Measurements from ENCODE around the gene LINC01488. TPM values are rescaled to one million over a fixed set of nuclear protein-coding genes. Genes with fewer than 3 reads are reported as not detected.
A peak's percentile ranks its signal among the peaks of the same experiment; 100 is the strongest.

Gene LINC01488
- polyA plus RNA-seq, 1 donor from 2014 or later = not detected

- peaks cover 1 to 7% (median 4%) of the 10 kb centered on the region in 3 donors for H3K9me3 Mint-ChIP-seq
- peaks cover 5 to 7% (median 6%) of the 10 kb centered on the region in 3 donors for H3K4me1 Mint-ChIP-seq
- H3K4me3 Mint-ChIP-seq = no peak overlapping the region
- H3K27ac Mint-ChIP-seq = no peak overlapping the region
- H3K27me3 Mint-ChIP-seq = peaks cover 7% of the 10 kb centered on the region
- H3K36me3 Mint-ChIP-seq = no peaks in the 10 kb centered on the region
Measured at GRCh38 chr11:69465236-69466000, 16.0 kb upstream of the LINC01488 start.

DNA sequence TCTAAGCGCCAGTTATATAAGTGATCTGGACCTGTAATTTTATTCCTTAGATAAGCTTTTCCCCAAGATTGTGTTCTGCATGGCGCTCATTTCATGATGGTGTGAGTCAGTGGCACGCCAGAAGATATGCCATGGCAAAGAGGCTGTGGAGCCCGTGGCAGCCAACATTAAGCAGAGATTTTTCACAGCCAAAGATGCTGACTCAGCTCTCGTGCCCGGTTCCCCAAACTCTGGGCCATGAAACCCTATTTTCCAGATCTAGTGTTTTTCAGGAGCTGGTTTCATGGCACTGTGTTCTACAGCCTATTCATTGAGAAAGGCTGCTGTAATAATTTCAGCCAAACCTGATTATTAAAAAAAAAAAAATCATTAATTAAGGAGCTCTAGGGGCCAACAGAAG lies 15.4 kb upstream of the LINC01488 start:
- Mint-ChIP-seq H3K4me3 (no peak overlapping the region), H3K4me1 (peaks cover 5 to 7% (median 6%) of the 10 kb centered on the region in 3 donors), H3K27me3 (peaks cover 7% of the 10 kb centered on the region), H3K36me3 (no peaks in the 10 kb centered on the region), H3K27ac (no peak overlapping the region), H3K9me3 (peaks cover 0 to 3% (median 2%) of the 10 kb centered on the region in 3 donors)

GRCh38 chr11:69467196-69467595 lies 14.3 kb upstream of the LINC01488 start:
- peak overlapping the region in 1 of 3 donors; percentile 14 for H3K27ac Mint-ChIP-seq
- H3K4me1 Mint-ChIP-seq = peaks cover 5 to 7% (median 6%) of the 10 kb centered on the region in 3 donors
- H3K4me3 Mint-ChIP-seq = no peak overlapping the region
- H3K27me3 Mint-ChIP-seq = peaks cover 2% of the 10 kb centered on the region
- H3K36me3 Mint-ChIP-seq = no peaks in the 10 kb centered on the region
- H3K9me3 Mint-ChIP-seq = no peaks in the 10 kb centered on the region

GRCh38 chr11:69467646-69468045 lies 13.8 kb upstream of the LINC01488 start:
- H3K27me3 Mint-ChIP-seq = peaks cover 2% of the 10 kb centered on the region

DNA sequence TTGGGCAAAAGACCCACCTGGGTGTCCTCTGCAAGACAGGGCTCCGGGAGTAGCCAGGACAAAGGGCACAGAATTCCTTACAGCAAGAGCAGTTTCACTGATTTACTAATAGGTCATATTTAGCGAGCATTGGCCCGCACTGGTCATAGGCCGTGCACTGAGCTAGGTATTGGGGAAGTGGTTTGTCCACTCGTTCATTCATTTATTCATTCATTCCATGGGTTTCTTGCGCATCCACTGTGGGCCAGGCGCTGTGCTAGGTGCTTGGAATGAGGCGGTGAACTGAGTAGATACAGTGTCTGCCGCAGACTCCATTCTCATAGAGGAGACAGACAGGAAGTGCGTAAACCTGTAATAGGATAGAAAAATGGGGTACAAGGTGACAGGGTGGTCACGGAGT lies 13.2 kb upstream of the LINC01488 start:
- no peak overlapping the region for H3K4me3 Mint-ChIP-seq
- H3K36me3 Mint-ChIP-seq = no peaks in the 10 kb centered on the region
- no peak overlapping the region for H3K27ac Mint-ChIP-seq
- H3K4me1 Mint-ChIP-seq = peaks cover 5 to 7% (median 6%) of the 10 kb centered on the region in 3 donors
- peaks cover 0 to under 1% (median 0%) of the 10 kb centered on the region in 3 donors for H3K9me3 Mint-ChIP-seq
- H3K27me3 Mint-ChIP-seq = peaks cover 2% of the 10 kb centered on the region

More at GRCh38 chr11:69467646-69468045, 13.8 kb upstream of the LINC01488 start:
- Mint-ChIP-seq H3K4me1 (peaks cover 5 to 7% (median 6%) of the 10 kb centered on the region in 3 donors), H3K27ac (no peak overlapping the region), H3K9me3 (no peaks in the 10 kb centered on the region), H3K4me3 (no peak overlapping the region), H3K36me3 (no peaks in the 10 kb centered on the region)

GRCh38 chr11:69468911-69469885 lies 12.3 kb upstream of the LINC01488 start:
- no peaks in the 10 kb centered on the region for H3K36me3 Mint-ChIP-seq
- no peak overlapping the region for H3K27ac Mint-ChIP-seq
- H3K4me3 Mint-ChIP-seq = no peak overlapping the region
- peaks cover 5% of the 10 kb centered on the region for H3K27me3 Mint-ChIP-seq
- peaks cover 0 to 5% (median 3%) of the 10 kb centered on the region in 3 donors for H3K9me3 Mint-ChIP-seq
- H3K4me1 Mint-ChIP-seq = peaks cover 5 to 7% (median 6%) of the 10 kb centered on the region in 3 donors

- peaks cover 5 to 7% (median 6%) of the 10 kb centered on the region in 3 donors for H3K4me1 Mint-ChIP-seq
- peaks cover 0 to 5% (median 3%) of the 10 kb centered on the region in 3 donors for H3K9me3 Mint-ChIP-seq
- H3K27me3 Mint-ChIP-seq = peaks cover 5% of the 10 kb centered on the region
- H3K4me3 Mint-ChIP-seq = no peak overlapping the region
- H3K36me3 Mint-ChIP-seq = no peaks in the 10 kb centered on the region
- H3K27ac Mint-ChIP-seq = no peak overlapping the region
Measured at GRCh38 chr11:69470301-69470700, 11.2 kb upstream of the LINC01488 start.

DNA sequence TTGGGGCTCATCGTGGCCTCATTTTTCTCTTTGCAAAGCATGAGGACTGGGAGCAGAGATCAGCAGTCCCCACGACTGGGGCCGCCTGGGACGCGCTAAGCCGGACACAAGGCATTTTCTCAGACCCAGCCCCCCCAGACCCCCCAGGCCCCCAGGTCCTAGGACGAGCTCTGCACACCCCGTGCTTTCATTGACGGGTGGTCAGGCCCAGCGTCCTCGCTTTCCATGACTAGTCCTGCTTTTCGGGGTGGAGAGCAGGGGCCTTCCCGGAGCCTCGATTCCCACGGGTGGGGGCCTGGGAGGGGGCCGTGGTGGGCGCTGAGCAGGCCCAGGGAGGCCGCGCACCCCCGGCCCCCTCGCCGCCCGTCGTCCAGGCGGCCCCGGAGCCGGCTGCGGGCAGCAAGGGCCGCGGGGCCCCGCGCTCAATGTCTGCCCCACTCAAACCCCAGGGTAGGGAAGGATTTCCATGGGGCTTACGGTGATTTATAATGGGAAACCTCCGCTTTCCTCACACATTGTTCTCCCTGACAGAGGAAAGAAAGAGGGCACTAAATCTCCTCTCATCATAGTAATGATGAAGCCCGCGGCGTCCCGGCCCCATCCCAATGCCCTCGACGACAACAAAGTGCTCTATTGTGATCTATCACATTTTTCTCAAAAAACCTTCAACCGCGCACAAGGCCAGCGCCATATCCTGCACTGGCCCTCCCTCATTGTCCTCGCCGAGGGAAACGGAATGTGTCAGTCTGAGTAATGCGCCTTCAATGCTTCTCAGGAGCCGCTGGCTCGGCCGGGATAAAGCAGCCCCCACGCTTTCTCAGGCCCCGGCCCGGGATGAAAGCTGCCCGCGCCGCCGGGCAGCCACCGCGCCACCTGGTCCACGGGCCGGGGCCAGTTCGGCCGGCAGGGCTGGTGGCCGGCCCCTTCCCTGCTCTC lies 10.4 kb upstream of the LINC01488 start:
- H3K27ac Mint-ChIP-seq = no peak overlapping the region
- H3K27me3 Mint-ChIP-seq = peaks cover 8% of the 10 kb centered on the region
- no peaks in the 10 kb centered on the region for H3K36me3 Mint-ChIP-seq

GRCh38 chr11:69471729-69472540 lies 9.5 kb upstream of the LINC01488 start:
- Mint-ChIP-seq H3K4me1 (peaks cover 5 to 6% (median 6%) of the 10 kb centered on the region in 3 donors), H3K27me3 (peaks cover 8% of the 10 kb centered on the region), H3K4me3 (no peak overlapping the region), H3K36me3 (no peaks in the 10 kb centered on the region), H3K9me3 (peaks cover 0 to 5% (median 3%) of the 10 kb centered on the region in 3 donors), H3K27ac (no peak overlapping the region)

More for the DNA sequence above, 10.4 kb upstream of the LINC01488 start:
- H3K4me3 Mint-ChIP-seq = no peak overlapping the region
- peaks cover 0 to 5% (median 3%) of the 10 kb centered on the region in 3 donors for H3K9me3 Mint-ChIP-seq
- H3K4me1 Mint-ChIP-seq = peaks cover 5 to 7% (median 6%) of the 10 kb centered on the region in 3 donors

- peaks cover 0 to 5% (median 3%) of the 10 kb centered on the region in 3 donors for H3K9me3 Mint-ChIP-seq
- no peak overlapping the region for H3K27ac Mint-ChIP-seq
- no peak overlapping the region for H3K4me3 Mint-ChIP-seq
- peaks cover 0 to 3% (median 0%) of the 10 kb centered on the region in 3 donors for H3K4me1 Mint-ChIP-seq
- peaks cover 8% of the 10 kb centered on the region for H3K27me3 Mint-ChIP-seq
- H3K36me3 Mint-ChIP-seq = no peaks in the 10 kb centered on the region
Measured at GRCh38 chr11:69472541-69473275, 8.8 kb upstream of the LINC01488 start.

- no peaks in the 10 kb centered on the region for H3K4me1 Mint-ChIP-seq
- H3K4me3 Mint-ChIP-seq = no peak overlapping the region
- H3K27me3 Mint-ChIP-seq = peaks cover 11% of the 10 kb centered on the region
- H3K9me3 Mint-ChIP-seq = peaks cover 0 to 5% (median 3%) of the 10 kb centered on the region in 3 donors
- H3K27ac Mint-ChIP-seq = no peak overlapping the region
- H3K36me3 Mint-ChIP-seq = no peaks in the 10 kb centered on the region
Measured at GRCh38 chr11:69473276-69473845, 8.1 kb upstream of the LINC01488 start.

DNA sequence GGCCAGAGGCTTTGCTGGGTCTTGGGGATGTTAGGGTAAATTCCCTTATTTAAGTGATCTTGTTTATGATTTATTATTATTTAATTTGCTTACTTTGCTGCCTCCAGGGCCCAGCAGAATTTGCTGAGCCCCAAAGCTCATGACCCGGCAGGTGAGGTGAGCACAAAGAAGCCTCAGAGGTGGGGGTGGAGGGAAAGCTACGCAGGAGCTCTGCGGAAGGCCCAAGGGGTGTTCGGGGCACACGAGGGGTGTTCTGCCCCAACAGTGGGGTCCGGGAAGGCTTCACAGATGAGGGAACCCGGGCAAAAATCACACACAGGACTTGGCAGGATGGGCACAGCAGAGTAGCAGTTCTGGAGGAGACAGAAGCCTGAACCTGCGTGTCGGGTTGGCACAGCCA lies 6.7 kb upstream of the LINC01488 start:
- peaks cover 11% of the 10 kb centered on the region for H3K27me3 Mint-ChIP-seq
- no peak overlapping the region for H3K27ac Mint-ChIP-seq
- peaks cover 0 to 5% (median 3%) of the 10 kb centered on the region in 3 donors for H3K9me3 Mint-ChIP-seq
- no peaks in the 10 kb centered on the region for H3K4me1 Mint-ChIP-seq
- H3K36me3 Mint-ChIP-seq = no peaks in the 10 kb centered on the region
- no peak overlapping the region for H3K4me3 Mint-ChIP-seq
